Esophagus squamous epithelium (tissue), 4 donors: ENCODE results near the gene TFEB.

Source experiments
- POLR2A ChIP-seq, 4 donors: fragments of 450-650 bp; IDR thresholded peaks; one replicate each; pipeline ENCODE4 v1.6.1; 2017; ENCODE audit warnings: antibody characterized with exemption in 4 of 4, mild to moderate bottlenecking in 4 of 4, moderate library complexity in 3 of 4
- TF ChIP-seq, protein P1 (sequence below), 6 experiments: fragments of 450-650 bp in 4 of 6; fragments of 200-600 bp in 2 of 6; sonication (generic) in 2 of 6; IDR thresholded peaks; one replicate each; pipeline ENCODE4 v1.5.1; 2016 to 2019; ENCODE audit warnings: antibody characterized with exemption in 6 of 6, mild to moderate bottlenecking in 4 of 6, moderate library complexity in 4 of 6

DNA sequence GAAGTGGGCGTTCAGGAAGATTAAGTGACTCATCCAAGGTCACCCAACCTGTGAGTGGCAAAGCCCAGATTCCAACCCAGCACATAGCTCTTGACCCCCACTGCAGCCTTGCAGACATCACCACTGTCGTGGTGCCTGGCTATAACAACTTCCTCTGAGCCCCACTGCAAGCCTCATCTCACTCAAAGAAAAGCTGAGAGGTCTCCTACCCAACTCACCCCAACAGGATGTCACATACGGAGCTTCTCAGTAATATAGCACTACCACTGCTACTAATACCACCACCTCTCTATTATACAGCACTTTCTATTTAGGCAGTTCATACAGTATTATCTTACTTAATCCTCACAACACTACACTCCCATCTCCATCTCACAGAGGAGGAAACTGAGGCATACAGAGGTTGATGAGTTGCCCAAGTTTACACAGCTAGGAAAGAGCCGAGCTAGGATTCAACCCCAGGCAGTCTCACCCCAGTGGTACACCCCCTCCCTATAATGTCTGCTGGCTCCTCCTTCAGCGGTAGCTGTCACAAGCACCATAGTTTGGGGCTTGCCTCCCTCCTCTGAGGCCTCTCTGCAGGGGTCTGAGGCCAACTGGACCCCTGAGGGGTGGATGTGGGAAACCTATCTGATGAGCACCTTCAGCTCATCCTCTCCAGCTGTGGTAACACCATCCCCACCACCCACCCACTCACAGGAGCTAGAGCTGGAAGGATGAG, 19.5 kb downstream of the TFEB start:
- TF ChIP-seq, protein P1, sequence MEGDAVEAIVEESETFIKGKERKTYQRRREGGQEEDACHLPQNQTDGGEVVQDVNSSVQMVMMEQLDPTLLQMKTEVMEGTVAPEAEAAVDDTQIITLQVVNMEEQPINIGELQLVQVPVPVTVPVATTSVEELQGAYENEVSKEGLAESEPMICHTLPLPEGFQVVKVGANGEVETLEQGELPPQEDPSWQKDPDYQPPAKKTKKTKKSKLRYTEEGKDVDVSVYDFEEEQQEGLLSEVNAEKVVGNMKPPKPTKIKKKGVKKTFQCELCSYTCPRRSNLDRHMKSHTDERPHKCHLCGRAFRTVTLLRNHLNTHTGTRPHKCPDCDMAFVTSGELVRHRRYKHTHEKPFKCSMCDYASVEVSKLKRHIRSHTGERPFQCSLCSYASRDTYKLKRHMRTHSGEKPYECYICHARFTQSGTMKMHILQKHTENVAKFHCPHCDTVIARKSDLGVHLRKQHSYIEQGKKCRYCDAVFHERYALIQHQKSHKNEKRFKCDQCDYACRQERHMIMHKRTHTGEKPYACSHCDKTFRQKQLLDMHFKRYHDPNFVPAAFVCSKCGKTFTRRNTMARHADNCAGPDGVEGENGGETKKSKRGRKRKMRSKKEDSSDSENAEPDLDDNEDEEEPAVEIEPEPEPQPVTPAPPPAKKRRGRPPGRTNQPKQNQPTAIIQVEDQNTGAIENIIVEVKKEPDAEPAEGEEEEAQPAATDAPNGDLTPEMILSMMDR (IDR thresholded peaks at IDR 0.05) = no peak
- no peak for TF ChIP-seq POLR2A (IDR thresholded peaks at IDR 0.05)
